Memory B cell (primary cell): ENCODE data around the gene GFY.

ENCODE experiments used
- ATAC-seq: fragments of 150-1000 bp; cut with Tn5 transposase; 2 replicates; pipeline ENCODE4 v1.10.0; 2021; ENCODE audit warnings: low read depth, mild to moderate bottlenecking, moderate library complexity
- DNase-seq, 2 donors: peaks; one replicate each; pipeline ENCODE4 v3.0.0; 2022; ENCODE audit warnings: low spot score in 2 of 2
- H3K27ac Mint-ChIP-seq: one replicate; pipeline ENCODE4 v1.8.0; 2022; ENCODE audit warnings: mild to moderate bottlenecking, moderate library complexity, mixed read lengths
- H3K27me3 Mint-ChIP-seq: one replicate; pipeline ENCODE4 v1.8.0; 2022; ENCODE audit warnings: mixed read lengths
- H3K36me3 Mint-ChIP-seq: one replicate; pipeline ENCODE4 v1.8.0; 2022; ENCODE audit warnings: mild to moderate bottlenecking, mixed read lengths
- H3K4me1 Mint-ChIP-seq: one replicate; pipeline ENCODE4 v1.8.0; 2022; ENCODE audit warnings: mixed read lengths
- H3K4me3 Mint-ChIP-seq: one replicate; pipeline ENCODE4 v1.8.0; 2022; ENCODE audit warnings: mild to moderate bottlenecking, moderate library complexity, mixed read lengths
- H3K9me3 Mint-ChIP-seq: one replicate; pipeline ENCODE4 v1.8.0; 2022; ENCODE audit warnings: mixed read lengths

GFY gene

DNA sequence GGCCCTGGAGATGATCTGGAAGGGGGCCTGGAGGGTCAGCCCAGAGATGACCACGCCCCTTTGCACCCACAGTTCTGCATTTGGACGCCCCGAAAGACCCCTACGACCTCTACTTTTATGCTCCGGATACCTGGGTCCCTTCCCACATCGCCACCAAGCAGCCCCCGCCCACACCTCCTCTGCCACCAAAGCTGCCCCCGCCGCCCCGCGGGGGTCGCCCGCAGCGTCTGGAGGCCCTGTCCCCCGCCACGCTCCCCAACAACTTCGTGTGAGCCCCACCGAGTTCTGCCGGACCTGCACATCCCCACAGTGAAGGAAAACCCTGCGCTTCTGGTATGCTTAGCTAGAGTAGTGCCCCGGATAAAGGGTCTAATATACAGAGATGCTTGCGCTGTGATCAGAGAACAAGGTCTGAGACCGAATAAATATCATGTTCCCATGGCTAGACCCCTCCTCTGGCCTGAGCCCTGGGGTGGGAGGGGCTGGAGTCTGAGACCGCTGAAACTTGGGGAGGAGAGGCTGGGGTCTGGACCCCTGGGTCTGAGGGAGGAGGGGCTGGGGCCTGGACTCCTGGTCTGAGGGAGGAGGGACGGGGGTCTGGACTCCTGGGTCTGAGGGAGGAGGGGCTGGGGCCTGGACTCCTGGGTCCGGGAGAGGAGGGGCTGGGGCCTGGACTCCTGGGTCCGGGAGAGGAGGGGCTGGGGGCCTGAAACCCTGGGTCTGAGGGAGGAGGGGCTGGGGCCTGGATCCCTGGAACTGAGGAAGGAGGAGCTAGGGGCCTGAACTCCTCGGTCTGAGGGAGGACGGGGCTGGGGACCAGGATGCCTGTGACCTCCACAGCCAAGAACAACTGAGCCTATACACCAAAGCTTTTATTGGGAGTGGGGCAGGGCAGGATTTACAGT, 3.6 kb downstream of the GFY start:
- Mint-ChIP-seq H3K4me1 (peaks cover 50% of the 10 kb centered on the region), H3K36me3 (peaks cover 1% of the 10 kb centered on the region), H3K4me3 (peak overlapping the region; percentile 67), H3K27me3 (peaks cover 65% of the 10 kb centered on the region), H3K9me3 (no peaks in the 10 kb centered on the region), H3K27ac (no peak overlapping the region)
- ATAC-seq, result no peak
- DNase-seq, result no peak

GRCh38 chr19:49430172-49430677, 5.0 kb downstream of the GFY start:
- ATAC-seq (no peak), DNase-seq (no peak)
- Mint-ChIP-seq H3K27ac (no peak overlapping the region), H3K36me3 (peaks cover 1% of the 10 kb centered on the region), H3K27me3 (peaks cover 61% of the 10 kb centered on the region), H3K4me1 (peaks cover 48% of the 10 kb centered on the region), H3K4me3 (no peak overlapping the region), H3K9me3 (no peaks in the 10 kb centered on the region)

GRCh38 chr19:49430678-49431329, 5.6 kb downstream of the GFY start:
- Mint-ChIP-seq H3K27ac (no peak overlapping the region), H3K4me3 (no peak overlapping the region), H3K27me3 (peaks cover 59% of the 10 kb centered on the region), H3K4me1 (peaks cover 46% of the 10 kb centered on the region), H3K9me3 (no peaks in the 10 kb centered on the region), H3K36me3 (peaks cover 1% of the 10 kb centered on the region)
- ATAC-seq (peak; percentile 35), DNase-seq (no peak)

GRCh38 chr19:49431330-49431749, 6.2 kb downstream of the GFY start:
- H3K4me1 Mint-ChIP-seq, result peaks cover 47% of the 10 kb centered on the region
- peaks cover 1% of the 10 kb centered on the region for H3K36me3 Mint-ChIP-seq
- DNase-seq (no peak), ATAC-seq (peak; percentile 30)
- peaks cover 59% of the 10 kb centered on the region for H3K27me3 Mint-ChIP-seq
- no peak overlapping the region for H3K4me3 Mint-ChIP-seq
- H3K9me3 Mint-ChIP-seq, result no peaks in the 10 kb centered on the region
- H3K27ac Mint-ChIP-seq, result no peak overlapping the region

DNA sequence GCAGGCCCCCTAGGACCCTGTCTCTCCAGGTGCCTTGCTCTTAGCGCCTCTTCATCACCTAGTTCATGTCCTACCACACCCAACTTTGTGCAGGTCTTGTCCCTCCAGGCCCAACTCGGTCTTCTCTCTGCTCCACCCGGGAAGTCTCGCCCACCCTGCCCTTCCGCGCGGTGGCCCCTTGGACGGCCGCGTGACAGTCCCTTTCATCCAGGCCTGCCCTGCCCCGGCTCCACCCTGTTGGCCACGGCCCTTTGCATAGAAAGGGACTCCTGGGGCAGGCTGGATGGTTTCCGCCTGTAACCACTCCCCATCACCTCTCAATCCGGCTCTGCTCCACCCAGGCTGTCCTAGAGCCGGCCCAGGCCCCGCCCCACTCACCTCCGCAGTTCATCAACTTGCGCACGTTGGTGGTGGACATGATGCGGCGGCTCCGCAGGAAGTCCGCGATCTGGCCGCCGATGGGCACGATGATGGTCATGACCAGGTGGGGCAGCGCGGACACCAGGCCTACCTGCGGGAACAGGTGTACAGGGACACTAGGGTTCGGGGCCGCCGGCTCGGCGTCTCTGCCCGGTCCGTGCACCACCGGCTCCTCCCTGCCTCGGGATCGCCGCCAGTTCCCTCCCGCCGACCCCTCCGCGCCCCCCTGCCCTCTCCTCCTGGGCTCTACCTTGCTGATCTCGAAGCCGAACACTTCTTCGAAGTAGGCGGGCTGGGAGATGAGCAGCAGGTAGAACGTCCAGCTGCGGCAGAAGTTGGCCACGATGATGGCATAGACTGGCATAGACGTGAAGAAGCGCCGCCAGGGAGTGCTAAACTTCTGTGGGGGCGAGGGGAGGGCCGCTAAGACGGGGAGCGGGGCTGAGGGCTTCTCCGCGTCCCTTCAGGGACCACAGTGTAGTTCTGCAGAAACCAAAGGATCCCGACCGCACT, 7.2 kb downstream of the GFY start:
- peak; percentile 42 for ATAC-seq
- no peaks in the 10 kb centered on the region for H3K9me3 Mint-ChIP-seq
- H3K4me1 Mint-ChIP-seq, result peaks cover 42% of the 10 kb centered on the region
- no peak overlapping the region for H3K27ac Mint-ChIP-seq
- H3K36me3 Mint-ChIP-seq, result no peaks in the 10 kb centered on the region
- no peak for DNase-seq
- H3K27me3 Mint-ChIP-seq, result peaks cover 54% of the 10 kb centered on the region
- H3K4me3 Mint-ChIP-seq, result peak overlapping the region; percentile 35

- no peak for DNase-seq
- Mint-ChIP-seq H3K4me3 (no peak overlapping the region), H3K9me3 (no peaks in the 10 kb centered on the region), H3K36me3 (no peaks in the 10 kb centered on the region), H3K27ac (no peak overlapping the region), H3K27me3 (peaks cover 60% of the 10 kb centered on the region), H3K4me1 (peaks cover 45% of the 10 kb centered on the region)
- ATAC-seq, result no peak
Measured at GRCh38 chr19:49433240-49433901, 8.2 kb downstream of the GFY start.

GRCh38 chr19:49434907-49435583, 9.9 kb downstream of the GFY start:
- ATAC-seq (no peak), DNase-seq (no peak)
- Mint-ChIP-seq H3K4me3 (no peak overlapping the region), H3K36me3 (no peaks in the 10 kb centered on the region), H3K9me3 (no peaks in the 10 kb centered on the region), H3K27ac (no peak overlapping the region), H3K4me1 (peaks cover 35% of the 10 kb centered on the region), H3K27me3 (peaks cover 59% of the 10 kb centered on the region)

GRCh38 chr19:49435670-49436069, 10.5 kb downstream of the GFY start:
- Mint-ChIP-seq H3K9me3 (no peaks in the 10 kb centered on the region), H3K4me1 (peaks cover 33% of the 10 kb centered on the region), H3K4me3 (no peak overlapping the region)

GRCh38 chr19:49436381-49437017, 11.3 kb downstream of the GFY start:
- ATAC-seq (peak; percentile 61), DNase-seq (no peak)
- H3K27me3 Mint-ChIP-seq, result peaks cover 58% of the 10 kb centered on the region
- H3K27ac Mint-ChIP-seq, result peak overlapping the region; percentile 22
- H3K9me3 Mint-ChIP-seq, result no peaks in the 10 kb centered on the region
- peaks cover 33% of the 10 kb centered on the region for H3K4me1 Mint-ChIP-seq
- H3K4me3 Mint-ChIP-seq, result no peak overlapping the region
- peaks cover 4% of the 10 kb centered on the region for H3K36me3 Mint-ChIP-seq

More at GRCh38 chr19:49435670-49436069, 10.5 kb downstream of the GFY start:
- DNase-seq (no peak), ATAC-seq (no peak)
- Mint-ChIP-seq H3K27me3 (peaks cover 58% of the 10 kb centered on the region), H3K36me3 (peaks cover 2% of the 10 kb centered on the region), H3K27ac (no peak overlapping the region)

GRCh38 chr19:49437231-49437630, 12.0 kb downstream of the GFY start:
- ATAC-seq (no peak), DNase-seq (no peak)
- peaks cover 37% of the 10 kb centered on the region for H3K4me1 Mint-ChIP-seq
- peaks cover 7% of the 10 kb centered on the region for H3K36me3 Mint-ChIP-seq
- no peak overlapping the region for H3K4me3 Mint-ChIP-seq
- H3K9me3 Mint-ChIP-seq, result no peaks in the 10 kb centered on the region
- peak overlapping the region; percentile 22 for H3K27ac Mint-ChIP-seq
- peaks cover 61% of the 10 kb centered on the region for H3K27me3 Mint-ChIP-seq

DNA sequence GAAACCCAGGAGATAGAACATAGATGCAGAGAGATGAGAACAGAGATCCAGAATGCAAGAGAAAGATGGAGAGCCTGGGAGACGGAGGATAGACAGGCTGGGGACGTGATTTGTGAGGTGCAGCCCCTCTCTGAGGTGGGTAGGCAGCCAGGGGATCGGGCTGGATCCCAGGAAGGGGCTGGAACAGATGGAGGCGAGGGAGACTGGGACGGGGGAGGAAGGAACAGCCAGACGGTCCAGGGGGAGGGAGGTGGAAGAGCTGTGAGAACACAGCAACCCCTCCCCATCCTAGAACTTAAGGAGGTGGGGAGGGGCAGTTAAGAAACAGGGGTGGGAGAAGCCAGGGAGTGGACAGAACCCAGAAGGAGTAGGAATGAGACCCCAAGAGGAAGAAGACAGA, 13.1 kb downstream of the GFY start:
- no peaks in the 10 kb centered on the region for H3K9me3 Mint-ChIP-seq
- DNase-seq (no peak), ATAC-seq (no peak)
- H3K36me3 Mint-ChIP-seq, result peaks cover 7% of the 10 kb centered on the region
- H3K4me3 Mint-ChIP-seq, result no peak overlapping the region
- H3K27me3 Mint-ChIP-seq, result peaks cover 59% of the 10 kb centered on the region
- no peak overlapping the region for H3K27ac Mint-ChIP-seq
- H3K4me1 Mint-ChIP-seq, result peaks cover 40% of the 10 kb centered on the region

- no peak overlapping the region for H3K4me3 Mint-ChIP-seq
- peaks cover 43% of the 10 kb centered on the region for H3K4me1 Mint-ChIP-seq
- no peaks in the 10 kb centered on the region for H3K9me3 Mint-ChIP-seq
- peaks cover 7% of the 10 kb centered on the region for H3K36me3 Mint-ChIP-seq
- ATAC-seq, result no peak
- H3K27ac Mint-ChIP-seq, result no peak overlapping the region
- peaks cover 53% of the 10 kb centered on the region for H3K27me3 Mint-ChIP-seq
- no peak for DNase-seq
Measured at GRCh38 chr19:49439836-49440235, 14.6 kb downstream of the GFY start.
